Epithelial cell of esophagus (primary cell): ENCODE results near the gene PRR14L.
A peak's percentile ranks its signal among the peaks of the same experiment; 100 is the strongest.

Experiments used
- DNase-seq: peaks from one replicate; pipeline ENCODE4 v3.0.0; 2010; ENCODE audit warnings: low read depth
- H3K4me3 ChIP-seq: 2 replicates; pipeline ENCODE4 v1.5.1; 2011; ENCODE audit warnings: mild to moderate bottlenecking, low read length, control low read depth
- TF ChIP-seq, protein P1 (sequence below): IDR thresholded peaks from 2 replicates; pipeline ENCODE4 v1.5.1; 2011; ENCODE audit warnings: low read depth, mild to moderate bottlenecking, low read length, control low read depth, inconsistent platforms; ENCODE audit not compliant: insufficient read depth; ENCODE audit errors: missing control alignments

Gene PRR14L

DNA sequence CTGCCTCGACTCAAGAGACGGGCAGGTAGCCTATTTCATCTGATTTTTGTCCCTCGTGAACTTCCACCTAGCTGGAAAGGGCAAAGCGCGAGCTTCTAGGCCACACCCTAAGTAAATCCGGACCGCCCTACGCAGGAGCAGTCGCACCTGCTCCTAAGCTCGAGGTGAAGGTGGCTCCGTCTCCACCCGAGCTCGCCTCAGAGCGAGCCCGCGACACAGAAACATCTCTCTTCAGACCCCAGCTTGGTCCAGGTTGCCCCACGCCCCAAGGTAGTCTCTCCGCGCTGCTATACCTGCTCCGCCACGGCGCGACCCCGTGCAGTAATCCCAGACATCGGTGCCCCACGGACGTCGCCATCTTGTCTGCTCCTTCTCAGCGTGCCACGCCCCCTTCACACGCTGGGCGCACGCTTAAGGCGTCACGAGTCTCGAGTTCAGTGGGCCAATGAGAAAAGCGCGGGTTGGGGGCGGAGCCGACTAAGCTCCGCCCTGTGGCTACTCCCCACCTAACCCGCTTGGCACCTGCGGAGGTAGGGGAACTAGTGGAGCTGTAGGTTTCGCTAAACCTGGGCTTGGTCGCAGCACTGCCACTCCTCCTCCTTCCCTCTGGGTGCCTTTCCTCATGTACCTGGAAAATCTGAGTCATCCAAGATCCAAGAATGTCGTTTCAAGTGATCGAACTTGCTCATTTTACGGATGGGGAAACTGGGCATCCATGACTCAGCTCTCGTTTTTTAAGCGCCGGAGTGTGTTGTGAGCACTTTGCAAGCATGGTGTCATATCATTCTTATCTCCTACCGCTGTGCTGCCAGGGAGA lies 87.9 kb downstream of the PRR14L start, which contains the start of gene PISD:
Gene PISD (minus strand): TSS at position 365 of the 817 bp plus-strand sequence. CDS start 7 bp downstream, at position 358.
- DNase-seq: peak; percentile 99
- H3K4me3 ChIP-seq: peak within 1 kb of the TSS; percentile 66
- TF ChIP-seq, protein P1, sequence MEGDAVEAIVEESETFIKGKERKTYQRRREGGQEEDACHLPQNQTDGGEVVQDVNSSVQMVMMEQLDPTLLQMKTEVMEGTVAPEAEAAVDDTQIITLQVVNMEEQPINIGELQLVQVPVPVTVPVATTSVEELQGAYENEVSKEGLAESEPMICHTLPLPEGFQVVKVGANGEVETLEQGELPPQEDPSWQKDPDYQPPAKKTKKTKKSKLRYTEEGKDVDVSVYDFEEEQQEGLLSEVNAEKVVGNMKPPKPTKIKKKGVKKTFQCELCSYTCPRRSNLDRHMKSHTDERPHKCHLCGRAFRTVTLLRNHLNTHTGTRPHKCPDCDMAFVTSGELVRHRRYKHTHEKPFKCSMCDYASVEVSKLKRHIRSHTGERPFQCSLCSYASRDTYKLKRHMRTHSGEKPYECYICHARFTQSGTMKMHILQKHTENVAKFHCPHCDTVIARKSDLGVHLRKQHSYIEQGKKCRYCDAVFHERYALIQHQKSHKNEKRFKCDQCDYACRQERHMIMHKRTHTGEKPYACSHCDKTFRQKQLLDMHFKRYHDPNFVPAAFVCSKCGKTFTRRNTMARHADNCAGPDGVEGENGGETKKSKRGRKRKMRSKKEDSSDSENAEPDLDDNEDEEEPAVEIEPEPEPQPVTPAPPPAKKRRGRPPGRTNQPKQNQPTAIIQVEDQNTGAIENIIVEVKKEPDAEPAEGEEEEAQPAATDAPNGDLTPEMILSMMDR: no peak

DNA sequence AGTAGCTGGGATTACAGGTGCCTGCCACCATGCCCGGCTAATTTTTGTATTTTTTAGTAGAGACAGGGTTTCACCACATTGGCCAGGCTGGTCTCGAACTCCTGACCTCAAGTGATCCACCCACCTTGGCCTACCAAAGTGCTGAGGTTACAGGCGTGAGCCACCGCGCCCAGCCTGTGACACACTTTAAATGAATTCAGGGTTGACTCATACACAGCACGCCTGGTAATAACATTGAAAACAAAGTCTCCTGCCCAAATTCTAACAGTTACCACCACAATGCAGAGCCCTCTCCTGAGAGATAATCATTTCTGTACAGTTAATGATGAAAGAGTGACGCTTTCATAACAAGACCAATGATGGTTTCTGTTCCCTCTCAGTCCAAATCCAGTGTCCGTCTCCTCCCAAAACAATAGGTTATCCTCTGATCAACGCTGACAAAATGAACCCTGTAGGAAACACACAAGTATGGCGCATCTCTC lies 89.0 kb downstream of the PRR14L start:
- peak overlapping the region; percentile 66 for H3K4me3 ChIP-seq
- DNase-seq: peak; percentile 93

DNA sequence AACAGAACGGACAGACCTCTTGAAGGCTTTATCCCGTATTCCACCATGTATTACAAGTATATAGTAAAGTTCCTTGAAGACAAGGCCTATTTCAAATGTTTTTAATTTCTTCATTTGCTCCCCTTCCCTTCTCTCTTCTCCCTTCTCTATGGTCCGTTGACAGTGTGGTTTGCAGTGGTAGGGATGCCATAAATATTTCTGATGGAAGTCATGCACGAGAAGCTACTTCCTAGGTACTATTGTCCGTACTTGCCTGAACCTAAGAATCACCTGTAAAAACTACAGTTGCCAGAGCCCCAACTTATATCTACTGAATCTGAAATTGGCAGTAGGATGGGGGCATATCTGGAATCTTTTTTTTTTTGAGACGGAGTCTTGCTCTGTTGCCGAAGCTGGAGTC lies 90.7 kb downstream of the PRR14L start:
- peak; percentile 79 for DNase-seq
- TF ChIP-seq, protein P1: no peak
- no peak overlapping the region for H3K4me3 ChIP-seq

DNA sequence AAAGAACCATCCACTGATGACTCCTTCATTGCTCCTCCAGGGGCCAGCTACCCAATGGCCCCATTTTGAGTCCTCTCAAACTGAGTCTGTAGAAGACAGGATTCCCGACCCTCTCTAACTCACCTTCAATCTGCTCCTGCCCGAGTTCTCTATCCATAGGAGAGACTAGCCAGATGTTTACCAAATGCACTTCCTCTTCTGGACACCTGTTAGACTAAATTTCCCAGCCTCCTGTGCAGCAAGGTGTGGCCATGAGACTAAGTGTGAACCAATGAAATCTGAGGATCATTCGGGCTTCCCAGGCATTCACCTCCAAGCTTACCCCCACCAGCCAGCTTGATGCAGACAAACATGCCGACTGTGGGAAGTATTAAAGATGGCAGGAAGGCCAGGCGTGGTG lies 95.5 kb downstream of the PRR14L start:
- no peak overlapping the region for H3K4me3 ChIP-seq
- no peak for DNase-seq
- TF ChIP-seq, protein P1: no peak

DNA sequence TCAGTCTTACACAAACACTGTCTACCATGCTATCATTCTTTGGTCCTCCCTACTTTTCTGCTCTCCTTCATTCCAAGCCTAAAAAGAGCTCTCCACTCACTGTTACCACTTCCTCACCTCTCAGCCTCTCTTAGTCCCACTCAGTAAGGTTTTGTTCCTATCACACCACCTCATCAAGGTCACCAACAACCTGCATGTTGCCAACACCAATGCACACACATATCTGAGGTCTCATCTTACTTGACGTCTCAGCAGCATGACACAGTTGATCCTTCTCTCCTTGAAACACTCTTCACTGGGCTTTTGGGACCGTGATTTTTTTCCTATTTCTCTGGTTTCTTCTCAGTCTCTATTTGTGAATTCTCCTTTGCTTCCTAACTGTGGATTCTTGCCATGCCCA lies 96.0 kb downstream of the PRR14L start:
- TF ChIP-seq, protein P1: no peak
- DNase-seq: no peak
- H3K4me3 ChIP-seq: no peak overlapping the region

DNA sequence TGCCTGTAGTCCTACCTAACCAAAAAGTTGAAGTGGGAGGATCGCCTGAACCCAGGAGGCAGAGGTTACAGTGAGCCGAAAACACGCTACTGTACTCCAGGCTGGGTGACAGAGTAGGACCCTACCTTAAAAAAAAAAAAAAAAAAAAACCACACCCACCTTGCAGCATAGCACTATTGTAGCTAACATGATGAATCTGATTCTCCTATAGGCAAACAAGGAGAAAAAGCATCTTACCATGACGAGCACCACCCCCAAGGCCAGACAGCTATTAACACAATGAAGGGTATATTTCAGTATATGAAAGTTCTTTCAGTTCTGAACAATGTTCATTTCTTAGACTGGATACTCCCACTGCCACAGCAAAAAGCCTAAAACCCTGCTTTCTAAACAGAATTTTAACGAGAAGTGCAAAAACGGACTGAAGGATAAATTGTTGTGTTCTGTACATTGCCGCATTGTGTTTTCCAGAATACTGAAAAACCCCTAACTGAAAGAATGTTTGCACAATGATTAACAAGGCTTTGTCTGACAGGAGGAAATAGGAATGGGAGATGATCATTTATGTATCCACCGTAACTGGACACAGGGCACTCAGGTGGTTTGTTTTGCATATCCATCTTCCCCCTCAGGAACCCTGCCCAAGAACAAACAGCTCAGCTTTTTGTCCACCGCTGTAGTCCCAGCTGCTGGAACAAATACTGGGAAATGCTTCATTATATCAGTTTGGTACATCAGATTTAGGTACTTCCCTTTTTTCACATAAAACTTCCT lies 96.8 kb downstream of the PRR14L start:
- TF ChIP-seq, protein P1: no peak
- DNase-seq: peak; percentile 66
- no peak overlapping the region for H3K4me3 ChIP-seq

DNA sequence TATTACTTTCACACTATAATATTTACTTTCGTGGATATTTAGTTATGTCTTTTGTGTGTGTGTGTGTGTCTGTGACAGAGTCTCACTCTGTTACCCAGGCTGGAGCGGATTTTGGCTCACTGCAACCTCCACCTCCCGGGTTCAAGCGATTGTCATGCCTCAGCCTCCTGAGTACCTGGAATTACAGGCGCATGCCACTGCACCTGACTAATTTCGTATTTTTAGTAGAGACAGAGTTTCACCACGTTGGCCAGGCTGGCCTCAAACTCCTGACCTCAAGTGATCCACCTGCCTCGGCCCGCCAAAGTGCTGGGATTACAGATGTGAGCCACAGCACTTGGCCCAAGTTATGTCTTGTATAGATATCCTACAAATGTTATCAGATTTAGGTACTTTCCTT lies 97.8 kb downstream of the PRR14L start:
- TF ChIP-seq, protein P1: no peak

More for the DNA sequence above, 97.8 kb downstream of the PRR14L start:
- H3K4me3 ChIP-seq: no peak overlapping the region
- DNase-seq: no peak
